ENCODE results near the gene YBX2.

Gene YBX2

GRCh38 chr17:7239091-7240027 is 55.1 kb downstream of the YBX2 start, which contains the start of gene PHF23 (continued):
- TF ChIP-seq PRDM2 (tag by site-specific recombination; IDR thresholded peaks at IDR 0.05; ENCODE audit: borderline replicate concordance): 0 out of 2 replicates have a peak, but pooled peaks have one; percentile 65
- peak; percentile 99 for TF ChIP-seq ZNF513 (tag by site-specific recombination; IDR thresholded peaks at IDR 0.05)
- TF ChIP-seq ZNF777 (tag by site-specific recombination; IDR thresholded peaks at IDR 0.05; ENCODE audit: borderline replicate concordance): 0 out of 2 replicates have a peak, but pooled peaks have one; percentile 4
- peak; percentile 12 for TF ChIP-seq ZNF639 (tag by site-specific recombination; IDR thresholded peaks at IDR 0.05)
- TF ChIP-seq GLI4 (tag by site-specific recombination; IDR thresholded peaks at IDR 0.05): 0 out of 2 replicates have a peak, but pooled peaks have one; percentile 23
- no peak for TF ChIP-seq ZNF302 (tag by site-specific recombination; IDR thresholded peaks at IDR 0.05; ENCODE audit: low read depth)
- no peak for TF ChIP-seq ZNF350 (tag by site-specific recombination; IDR thresholded peaks at IDR 0.05)
- peak; percentile 92 for TF ChIP-seq SP2 (tag by site-specific recombination; IDR thresholded peaks at IDR 0.05)
- 0 out of 2 replicates have a peak, but pooled peaks have one; percentile 38 for TF ChIP-seq ZNF518A (tag by site-specific recombination; conservative IDR thresholded peaks at IDR 0.05; ENCODE audit: low read depth)
- TF ChIP-seq PBX3 (CRISPR knock-in tag; IDR thresholded peaks at IDR 0.05): no peak
- TF ChIP-seq PRDM10 (tag by site-specific recombination; IDR thresholded peaks at IDR 0.05): peak; percentile 96
- TF ChIP-seq ZNF404 (tag by site-specific recombination; IDR thresholded peaks at IDR 0.05): no peak
- TF ChIP-seq PATZ1 (tag by site-specific recombination; IDR thresholded peaks at IDR 0.05): peak; percentile 99

All from HEK293 (cell line).